HepG2 (cell line): Measurements from ENCODE around the gene HMCN2.

ENCODE experiments used
- ARID2 ChIP-seq: sonication (generic); formaldehyde crosslinking; IDR thresholded peaks from 2 replicates; pipeline ENCODE4 v1.8.1; 2022; ENCODE audit warnings: mild to moderate bottlenecking, missing genetic modification reagents, borderline replicate concordance
- EZH2 ChIP-seq: conservative IDR thresholded peaks from 2 replicates; pipeline ENCODE4 v1.6.1; 2012; ENCODE audit warnings: mild to moderate bottlenecking, low read depth, low read length, moderate library complexity
- HNRNPL ChIP-seq: fragments of 200-400 bp; formaldehyde crosslinking; IDR thresholded peaks from 2 replicates; pipeline ENCODE4 v1.6.1; 2017; ENCODE audit warnings: mild to moderate bottlenecking, low read depth, low read length
- HOXA7 ChIP-seq: sonication (generic); formaldehyde crosslinking; IDR thresholded peaks from 2 replicates; pipeline ENCODE4 v1.8.1; 2022; ENCODE audit warnings: mild to moderate bottlenecking, missing genetic modification reagents, moderate library complexity
- POLR2AphosphoS2 ChIP-seq: IDR thresholded peaks from 2 replicates; pipeline ENCODE4 v1.6.1; 2011; ENCODE audit warnings: low read depth, low read length, improper control_type of control experiment
- POLR2AphosphoS5 ChIP-seq: IDR thresholded peaks from 2 replicates; pipeline ENCODE4 v1.6.1; 2012; ENCODE audit warnings: low read depth, low read length
- SIN3A ChIP-seq: IDR thresholded peaks from 2 replicates; pipeline ENCODE4 v1.6.1; 2011; ENCODE audit warnings: low read depth, mild to moderate bottlenecking, control low read depth, low read length, borderline replicate concordance
- U2AF2 ChIP-seq: fragments of 200-400 bp; formaldehyde crosslinking; IDR thresholded peaks from 2 replicates; pipeline ENCODE4 v1.6.1; 2017; ENCODE audit warnings: low read depth, mild to moderate bottlenecking, low read length
- ZNF143 ChIP-seq: sonication (generic); formaldehyde crosslinking; IDR thresholded peaks from 2 replicates; pipeline ENCODE4 v1.4.0; 2020; ENCODE audit warnings: missing genetic modification reagents
- ZNF768 ChIP-seq: sonication (generic); formaldehyde crosslinking; IDR thresholded peaks from 2 replicates; pipeline ENCODE4 v1.4.0; 2020; ENCODE audit warnings: missing genetic modification reagents
- TF ChIP-seq, protein P1 (sequence below): sonication (generic); formaldehyde crosslinking; IDR thresholded peaks from 2 replicates; pipeline ENCODE4 v1.5.0; 2020; ENCODE audit warnings: mild to moderate bottlenecking, missing genetic modification reagents, moderate library complexity
- TF ChIP-seq, protein P2 (sequence below): sonication (generic); formaldehyde crosslinking; IDR thresholded peaks from 2 replicates; pipeline ENCODE4 v1.4.0; 2020; ENCODE audit warnings: missing genetic modification reagents, borderline replicate concordance
- TF ChIP-seq, protein P3 (sequence below): sonication (generic); formaldehyde crosslinking; IDR thresholded peaks from 2 replicates; pipeline ENCODE4 v1.4.0; 2020; ENCODE audit warnings: mild to moderate bottlenecking, missing genetic modification reagents
- TF ChIP-seq, protein P4 (sequence below): sonication (generic); formaldehyde crosslinking; IDR thresholded peaks from 2 replicates; pipeline ENCODE4 v1.5.1; 2020; ENCODE audit warnings: mild to moderate bottlenecking, missing genetic modification reagents, moderate library complexity

DNA sequence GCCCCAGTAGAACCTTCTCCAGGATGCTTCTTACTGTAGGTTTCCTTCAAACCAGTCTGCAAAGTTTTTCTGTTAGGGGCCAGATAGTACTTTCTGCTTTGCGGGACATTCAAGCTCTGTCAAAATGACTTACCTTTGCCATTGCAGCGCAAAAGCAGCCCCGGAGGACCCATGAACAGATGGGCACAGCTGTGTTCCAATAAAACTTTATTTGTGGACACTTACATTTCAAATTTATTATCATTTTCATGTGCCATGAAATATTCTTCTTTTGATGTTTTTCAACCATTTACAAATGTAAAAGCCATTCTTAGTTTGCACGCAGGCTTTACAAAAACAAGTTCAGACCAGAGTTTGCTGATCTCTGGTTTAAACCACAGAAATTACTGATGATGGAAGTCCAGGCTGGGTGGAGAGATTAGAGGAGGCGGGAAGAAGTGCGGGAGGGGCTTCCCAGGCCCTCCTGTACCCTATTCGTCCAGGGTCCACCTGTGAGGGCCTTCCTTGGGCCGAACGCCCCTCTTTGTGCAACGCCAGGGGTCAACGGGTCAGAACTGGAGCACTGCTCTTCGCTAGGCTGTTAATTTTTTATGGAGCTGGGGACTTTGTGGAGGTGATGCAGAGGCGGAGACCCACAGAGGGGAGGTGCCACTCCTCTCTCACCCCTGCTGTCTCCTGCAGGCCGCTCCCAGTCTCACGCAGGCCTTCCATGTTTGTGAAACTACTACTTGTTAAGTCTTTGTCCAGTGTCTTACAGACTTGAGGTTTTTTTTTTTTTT is 171.6 kb downstream of the HMCN2 start:
- no peak for TF ChIP-seq ZNF768 (CRISPR knock-in tag)
- TF ChIP-seq, protein P1, sequence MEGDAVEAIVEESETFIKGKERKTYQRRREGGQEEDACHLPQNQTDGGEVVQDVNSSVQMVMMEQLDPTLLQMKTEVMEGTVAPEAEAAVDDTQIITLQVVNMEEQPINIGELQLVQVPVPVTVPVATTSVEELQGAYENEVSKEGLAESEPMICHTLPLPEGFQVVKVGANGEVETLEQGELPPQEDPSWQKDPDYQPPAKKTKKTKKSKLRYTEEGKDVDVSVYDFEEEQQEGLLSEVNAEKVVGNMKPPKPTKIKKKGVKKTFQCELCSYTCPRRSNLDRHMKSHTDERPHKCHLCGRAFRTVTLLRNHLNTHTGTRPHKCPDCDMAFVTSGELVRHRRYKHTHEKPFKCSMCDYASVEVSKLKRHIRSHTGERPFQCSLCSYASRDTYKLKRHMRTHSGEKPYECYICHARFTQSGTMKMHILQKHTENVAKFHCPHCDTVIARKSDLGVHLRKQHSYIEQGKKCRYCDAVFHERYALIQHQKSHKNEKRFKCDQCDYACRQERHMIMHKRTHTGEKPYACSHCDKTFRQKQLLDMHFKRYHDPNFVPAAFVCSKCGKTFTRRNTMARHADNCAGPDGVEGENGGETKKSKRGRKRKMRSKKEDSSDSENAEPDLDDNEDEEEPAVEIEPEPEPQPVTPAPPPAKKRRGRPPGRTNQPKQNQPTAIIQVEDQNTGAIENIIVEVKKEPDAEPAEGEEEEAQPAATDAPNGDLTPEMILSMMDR = no peak
- no peak for TF ChIP-seq POLR2AphosphoS5
- no peak for TF ChIP-seq U2AF2
- TF ChIP-seq SIN3A = no peak
- TF ChIP-seq ZNF143 (CRISPR knock-in tag) = no peak
- TF ChIP-seq HNRNPL = no peak
- TF ChIP-seq HOXA7 (CRISPR knock-in tag) = no peak
- TF ChIP-seq, protein P2, sequence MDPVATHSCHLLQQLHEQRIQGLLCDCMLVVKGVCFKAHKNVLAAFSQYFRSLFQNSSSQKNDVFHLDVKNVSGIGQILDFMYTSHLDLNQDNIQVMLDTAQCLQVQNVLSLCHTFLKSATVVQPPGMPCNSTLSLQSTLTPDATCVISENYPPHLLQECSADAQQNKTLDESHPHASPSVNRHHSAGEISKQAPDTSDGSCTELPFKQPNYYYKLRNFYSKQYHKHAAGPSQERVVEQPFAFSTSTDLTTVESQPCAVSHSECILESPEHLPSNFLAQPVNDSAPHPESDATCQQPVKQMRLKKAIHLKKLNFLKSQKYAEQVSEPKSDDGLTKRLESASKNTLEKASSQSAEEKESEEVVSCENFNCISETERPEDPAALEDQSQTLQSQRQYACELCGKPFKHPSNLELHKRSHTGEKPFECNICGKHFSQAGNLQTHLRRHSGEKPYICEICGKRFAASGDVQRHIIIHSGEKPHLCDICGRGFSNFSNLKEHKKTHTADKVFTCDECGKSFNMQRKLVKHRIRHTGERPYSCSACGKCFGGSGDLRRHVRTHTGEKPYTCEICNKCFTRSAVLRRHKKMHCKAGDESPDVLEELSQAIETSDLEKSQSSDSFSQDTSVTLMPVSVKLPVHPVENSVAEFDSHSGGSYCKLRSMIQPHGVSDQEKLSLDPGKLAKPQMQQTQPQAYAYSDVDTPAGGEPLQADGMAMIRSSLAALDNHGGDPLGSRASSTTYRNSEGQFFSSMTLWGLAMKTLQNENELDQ (CRISPR knock-in tag) = no peak
- TF ChIP-seq EZH2 = no peak
- TF ChIP-seq ARID2 (CRISPR knock-in tag) = no peak
- TF ChIP-seq POLR2AphosphoS2 = no peak
- TF ChIP-seq, protein P3, sequence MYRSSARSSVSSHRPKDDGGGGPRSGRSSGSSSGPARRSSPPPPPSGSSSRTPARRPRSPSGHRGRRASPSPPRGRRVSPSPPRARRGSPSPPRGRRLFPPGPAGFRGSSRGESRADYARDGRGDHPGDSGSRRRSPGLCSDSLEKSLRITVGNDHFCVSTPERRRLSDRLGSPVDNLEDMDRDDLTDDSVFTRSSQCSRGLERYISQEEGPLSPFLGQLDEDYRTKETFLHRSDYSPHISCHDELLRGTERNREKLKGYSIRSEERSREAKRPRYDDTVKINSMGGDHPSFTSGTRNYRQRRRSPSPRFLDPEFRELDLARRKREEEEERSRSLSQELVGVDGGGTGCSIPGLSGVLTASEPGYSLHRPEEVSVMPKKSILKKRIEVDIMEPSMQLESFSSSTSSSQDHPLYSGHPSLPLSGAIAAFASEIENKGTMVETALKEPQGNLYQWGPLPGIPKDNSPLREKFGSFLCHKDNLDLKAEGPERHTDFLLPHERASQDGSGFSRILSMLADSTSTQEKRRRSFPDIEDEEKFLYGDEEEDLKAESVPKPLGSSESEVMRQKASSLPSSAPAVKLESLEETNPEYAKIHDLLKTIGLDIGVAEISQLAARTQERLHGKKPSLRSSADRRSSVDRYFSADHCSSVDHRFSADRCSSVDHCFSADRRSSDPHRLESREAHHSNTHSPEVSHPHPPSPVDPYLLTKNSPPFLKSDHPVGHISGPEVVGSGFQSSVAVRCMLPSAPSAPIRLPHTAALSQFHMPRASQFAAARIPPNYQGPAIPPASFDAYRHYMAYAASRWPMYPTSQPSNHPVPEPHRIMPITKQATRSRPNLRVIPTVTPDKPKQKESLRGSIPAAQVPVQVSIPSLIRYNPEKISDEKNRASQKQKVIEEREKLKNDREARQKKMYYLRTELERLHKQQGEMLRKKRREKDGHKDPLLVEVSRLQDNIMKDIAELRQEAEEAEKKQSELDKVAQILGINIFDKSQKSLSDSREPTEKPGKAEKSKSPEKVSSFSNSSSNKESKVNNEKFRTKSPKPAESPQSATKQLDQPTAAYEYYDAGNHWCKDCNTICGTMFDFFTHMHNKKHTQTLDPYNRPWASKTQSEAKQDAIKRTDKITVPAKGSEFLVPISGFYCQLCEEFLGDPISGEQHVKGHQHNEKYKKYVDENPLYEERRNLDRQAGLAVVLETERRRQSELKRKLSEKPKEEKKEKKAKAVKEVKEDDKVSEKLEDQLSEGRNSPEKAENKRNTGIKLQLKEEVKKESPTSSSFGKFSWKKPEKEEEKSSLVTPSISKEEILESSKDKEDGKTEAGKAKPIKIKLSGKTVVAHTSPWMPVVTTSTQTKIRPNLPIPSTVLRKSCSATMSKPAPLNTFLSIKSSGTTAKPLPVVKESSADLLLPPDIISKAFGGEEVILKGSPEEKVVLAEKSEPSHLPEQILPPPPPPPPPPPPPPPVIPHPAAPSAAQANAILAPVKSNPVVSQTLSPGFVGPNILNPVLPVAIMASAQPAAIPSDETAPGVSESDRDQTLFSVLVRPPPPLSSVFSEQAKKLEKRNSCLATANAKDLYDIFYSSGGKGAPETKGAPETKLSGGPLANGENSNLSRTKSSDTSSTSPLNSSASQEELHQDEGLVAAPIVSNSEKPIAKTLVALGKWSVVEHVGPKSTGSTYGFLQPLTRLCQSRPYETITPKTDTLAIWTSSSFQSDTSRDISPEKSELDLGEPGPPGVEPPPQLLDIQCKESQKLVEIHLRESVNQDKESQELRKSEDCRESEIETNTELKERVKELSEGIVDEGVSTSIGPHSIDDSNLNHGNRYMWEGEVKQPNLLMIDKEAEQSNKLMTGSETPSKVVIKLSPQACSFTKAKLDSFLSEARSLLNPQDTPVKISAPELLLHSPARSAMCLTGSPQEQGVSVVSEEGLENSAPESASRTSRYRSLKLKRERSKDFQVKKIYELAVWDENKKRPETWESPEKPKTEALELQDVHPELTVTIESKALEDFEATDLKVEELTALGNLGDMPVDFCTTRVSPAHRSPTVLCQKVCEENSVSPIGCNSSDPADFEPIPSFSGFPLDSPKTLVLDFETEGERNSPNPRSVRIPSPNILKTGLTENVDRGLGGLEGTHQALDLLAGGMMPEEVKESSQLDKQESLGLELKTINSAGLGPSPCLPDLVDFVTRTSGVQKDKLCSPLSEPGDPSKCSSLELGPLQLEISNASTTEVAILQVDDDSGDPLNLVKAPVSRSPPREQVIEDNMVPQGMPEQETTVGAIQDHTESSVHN (CRISPR knock-in tag) = no peak
- TF ChIP-seq, protein P4, sequence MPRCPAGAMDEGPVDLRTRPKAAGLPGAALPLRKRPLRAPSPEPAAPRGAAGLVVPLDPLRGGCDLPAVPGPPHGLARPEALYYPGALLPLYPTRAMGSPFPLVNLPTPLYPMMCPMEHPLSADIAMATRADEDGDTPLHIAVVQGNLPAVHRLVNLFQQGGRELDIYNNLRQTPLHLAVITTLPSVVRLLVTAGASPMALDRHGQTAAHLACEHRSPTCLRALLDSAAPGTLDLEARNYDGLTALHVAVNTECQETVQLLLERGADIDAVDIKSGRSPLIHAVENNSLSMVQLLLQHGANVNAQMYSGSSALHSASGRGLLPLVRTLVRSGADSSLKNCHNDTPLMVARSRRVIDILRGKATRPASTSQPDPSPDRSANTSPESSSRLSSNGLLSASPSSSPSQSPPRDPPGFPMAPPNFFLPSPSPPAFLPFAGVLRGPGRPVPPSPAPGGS (CRISPR knock-in tag) = no peak
